Sigmoid colon (tissue), 3 donors: ENCODE data around the gene DDX31.

Experiments
- POLR2A ChIP-seq, 2 donors: fragments of 450-650 bp; IDR thresholded peaks; one replicate each; pipeline ENCODE4 v1.6.1; 2016; ENCODE audit warnings: antibody characterized with exemption in 2 of 2, mild to moderate bottlenecking in 2 of 2, moderate library complexity in 2 of 2
- TF ChIP-seq, protein P1 (sequence below), 4 experiments: fragments of 450-650 bp in 3 of 4; fragments of 200-600 bp in 1 of 4; IDR thresholded peaks; one replicate each; pipeline ENCODE4 v1.5.1; 2016 to 2019; ENCODE audit warnings: antibody characterized with exemption in 4 of 4, mild to moderate bottlenecking in 3 of 4, moderate library complexity in 2 of 4

DNA sequence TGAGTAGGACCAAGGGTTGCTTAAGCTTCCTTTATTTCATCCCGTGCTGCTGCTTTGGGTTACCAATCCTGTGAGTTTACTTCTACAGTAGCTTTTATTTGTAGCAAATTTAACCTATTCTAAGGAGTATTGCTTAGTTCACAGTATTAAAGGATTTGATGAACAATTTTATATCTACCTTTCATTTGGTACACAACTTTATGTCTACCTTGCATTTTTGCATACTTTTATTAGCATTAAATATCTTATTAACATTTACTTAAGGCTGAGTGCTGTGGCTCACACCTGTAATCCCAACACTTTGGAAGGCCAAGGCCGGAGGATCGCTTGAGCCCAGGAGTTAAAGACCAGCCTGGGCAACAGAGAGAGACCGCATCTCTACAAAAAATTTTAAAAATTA lies 4.7 kb upstream of the DDX31 start:
- TF ChIP-seq, protein P1, sequence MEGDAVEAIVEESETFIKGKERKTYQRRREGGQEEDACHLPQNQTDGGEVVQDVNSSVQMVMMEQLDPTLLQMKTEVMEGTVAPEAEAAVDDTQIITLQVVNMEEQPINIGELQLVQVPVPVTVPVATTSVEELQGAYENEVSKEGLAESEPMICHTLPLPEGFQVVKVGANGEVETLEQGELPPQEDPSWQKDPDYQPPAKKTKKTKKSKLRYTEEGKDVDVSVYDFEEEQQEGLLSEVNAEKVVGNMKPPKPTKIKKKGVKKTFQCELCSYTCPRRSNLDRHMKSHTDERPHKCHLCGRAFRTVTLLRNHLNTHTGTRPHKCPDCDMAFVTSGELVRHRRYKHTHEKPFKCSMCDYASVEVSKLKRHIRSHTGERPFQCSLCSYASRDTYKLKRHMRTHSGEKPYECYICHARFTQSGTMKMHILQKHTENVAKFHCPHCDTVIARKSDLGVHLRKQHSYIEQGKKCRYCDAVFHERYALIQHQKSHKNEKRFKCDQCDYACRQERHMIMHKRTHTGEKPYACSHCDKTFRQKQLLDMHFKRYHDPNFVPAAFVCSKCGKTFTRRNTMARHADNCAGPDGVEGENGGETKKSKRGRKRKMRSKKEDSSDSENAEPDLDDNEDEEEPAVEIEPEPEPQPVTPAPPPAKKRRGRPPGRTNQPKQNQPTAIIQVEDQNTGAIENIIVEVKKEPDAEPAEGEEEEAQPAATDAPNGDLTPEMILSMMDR (IDR thresholded peaks at IDR 0.05), result no peak
- no peak for TF ChIP-seq POLR2A (IDR thresholded peaks at IDR 0.05)
